ENCODE results near the gene TOR1B.

GRCh38 chr9:129783516-129784361 lies 19.2 kb upstream of the TOR1B start:
- TF ChIP-seq POU6F1 (CRISPR knock-in tag; IDR thresholded peaks at IDR 0.05; ENCODE audit: borderline replicate concordance, low read depth) (no peak), OSR1 (CRISPR knock-in tag; IDR thresholded peaks at IDR 0.05) (no peak), PATZ1 (CRISPR knock-in tag; IDR thresholded peaks at IDR 0.05; ENCODE audit: borderline replicate concordance) (no peak), CREB5 (CRISPR knock-in tag; IDR thresholded peaks at IDR 0.05; ENCODE audit: low read depth) (no peak), TCF4 (CRISPR knock-in tag; IDR thresholded peaks at IDR 0.05; ENCODE audit: borderline replicate concordance) (no peak), CSDC2 (CRISPR knock-in tag; IDR thresholded peaks at IDR 0.05) (no peak), ZNF8 (CRISPR knock-in tag; IDR thresholded peaks at IDR 0.05) (no peak), PPARA (CRISPR knock-in tag; IDR thresholded peaks at IDR 0.05; ENCODE audit: borderline replicate concordance) (no peak), RARB (CRISPR knock-in tag; IDR thresholded peaks at IDR 0.05) (no peak), BACH2 (CRISPR knock-in tag; IDR thresholded peaks at IDR 0.05; ENCODE audit: borderline replicate concordance) (no peak), ISL1 (CRISPR knock-in tag; IDR thresholded peaks at IDR 0.05) (no peak), ZNF565 (CRISPR knock-in tag; conservative IDR thresholded peaks at IDR 0.05; ENCODE audit: low read depth) (no peak)
